ENCODE data around the gene EYS.

The EYS gene

DNA sequence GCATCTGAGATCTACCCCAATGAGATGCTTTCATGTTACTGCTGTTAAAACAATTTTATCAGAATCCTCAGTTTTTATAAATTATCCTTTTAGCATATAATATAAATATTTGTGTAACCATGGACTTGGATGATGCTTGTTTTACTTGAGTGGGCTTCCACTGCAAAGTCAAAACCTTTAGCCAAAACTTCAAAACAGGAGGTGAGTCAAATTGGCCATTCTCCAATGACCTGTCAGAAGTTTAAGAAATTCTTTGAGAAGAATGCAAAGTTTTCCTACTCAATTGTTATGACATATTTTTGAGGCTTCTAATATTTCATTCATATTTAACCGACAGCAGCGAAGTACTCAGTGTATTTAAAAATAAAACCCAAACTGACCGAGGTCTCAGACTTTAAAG, 507.9 kb downstream of the EYS start:
- DNase-seq: no peak

DNA sequence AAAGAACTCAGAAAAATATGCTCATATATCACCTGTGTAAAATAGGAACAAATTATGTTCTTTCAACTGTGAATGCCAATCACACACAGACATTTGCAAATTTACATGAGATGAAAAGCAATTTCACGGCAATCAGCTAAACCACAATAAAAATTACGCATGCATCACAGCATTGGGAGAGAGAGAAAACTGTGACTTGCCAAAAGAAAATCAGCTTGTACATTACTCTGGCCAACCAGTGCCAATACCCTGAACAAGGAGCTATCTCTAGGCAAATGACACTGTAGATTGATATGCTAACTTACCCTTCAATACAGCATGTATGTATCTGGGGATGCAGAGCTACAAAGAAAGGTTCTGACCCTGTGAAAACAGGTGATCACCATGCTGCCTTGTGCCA, 515.6 kb downstream of the EYS start:
- DNase-seq: no peak

DNA sequence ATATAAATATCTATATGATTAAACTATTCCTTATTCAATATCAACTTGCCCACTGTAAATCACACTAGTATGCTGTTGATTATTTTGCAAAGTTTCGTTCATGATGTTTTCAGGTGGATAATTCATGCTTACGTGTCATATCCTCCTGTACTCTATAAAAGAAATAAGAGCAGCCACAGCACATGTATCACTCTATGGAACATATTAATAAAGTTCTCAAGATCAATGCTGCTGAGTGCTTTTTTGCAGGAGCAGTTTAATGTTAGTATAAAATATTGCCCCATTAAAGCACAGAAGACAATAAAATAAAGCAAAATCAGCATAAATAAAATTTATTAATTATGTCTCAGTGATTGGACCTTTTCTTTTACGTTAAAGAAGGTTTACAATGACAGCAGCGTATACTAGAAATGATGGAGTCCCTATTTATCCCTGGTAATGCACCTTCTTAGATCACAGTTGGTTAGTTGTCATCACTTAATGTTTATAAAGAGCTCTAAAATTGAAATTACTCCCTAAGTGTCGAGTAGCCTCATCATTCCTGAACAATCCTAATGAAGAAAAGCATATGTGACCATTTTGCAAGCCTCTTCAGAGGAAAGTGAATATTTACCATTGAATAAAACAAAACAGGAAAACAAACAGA, 517.7 kb downstream of the EYS start:
- DNase-seq: no peak

GRCh38 chr6:65186826-65187225, 520.2 kb downstream of the EYS start:
- no peak for DNase-seq

DNA sequence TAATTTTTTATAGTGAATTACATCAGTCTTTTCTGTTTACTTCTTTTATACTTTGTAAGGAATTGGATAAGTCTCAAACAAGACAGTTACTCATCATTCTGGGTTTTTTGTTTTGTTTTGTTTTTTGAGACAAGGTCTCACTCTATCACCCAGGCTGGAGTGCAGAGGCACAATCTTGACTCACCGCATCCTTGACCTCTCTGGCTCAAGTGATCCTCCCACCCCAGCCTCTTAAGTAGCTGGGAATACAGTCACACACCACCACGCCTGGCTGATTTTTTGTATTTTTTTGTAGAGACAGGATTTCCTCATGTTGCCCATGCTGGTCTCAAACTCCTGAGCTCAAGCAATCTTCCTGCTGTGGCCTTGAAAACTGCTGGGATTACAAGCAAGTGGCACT, 524.3 kb downstream of the EYS start:
- no peak for DNase-seq

DNA sequence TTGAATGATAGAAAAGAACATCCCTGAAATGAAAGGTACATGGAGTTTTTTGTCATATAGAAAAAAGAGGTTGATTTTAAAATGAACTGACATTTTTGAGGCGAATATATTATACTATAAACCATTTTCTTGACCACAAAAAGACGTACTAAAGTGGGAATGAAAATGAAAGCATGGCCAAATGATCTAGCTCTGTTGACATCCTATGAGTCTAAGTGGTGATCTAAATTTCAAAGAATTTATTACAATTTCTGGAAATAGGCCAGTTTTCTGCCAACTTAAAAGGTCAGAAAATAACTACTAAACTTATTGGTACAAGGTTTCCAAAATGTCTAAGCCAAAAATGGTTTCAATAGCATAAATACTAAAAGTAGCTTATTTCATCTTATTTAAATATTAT, 536.8 kb downstream of the EYS start:
- DNase-seq: no peak

GRCh38 chr6:65161661-65162060, 545.4 kb downstream of the EYS start:
- DNase-seq: no peak

- no peak for DNase-seq
Observed at GRCh38 chr6:65157025-65157424, 550.0 kb downstream of the EYS start.

GRCh38 chr6:65155083-65155482, 551.9 kb downstream of the EYS start:
- DNase-seq: no peak

- no peak for DNase-seq
Observed at GRCh38 chr6:65149841-65150240, 557.2 kb downstream of the EYS start.

DNA sequence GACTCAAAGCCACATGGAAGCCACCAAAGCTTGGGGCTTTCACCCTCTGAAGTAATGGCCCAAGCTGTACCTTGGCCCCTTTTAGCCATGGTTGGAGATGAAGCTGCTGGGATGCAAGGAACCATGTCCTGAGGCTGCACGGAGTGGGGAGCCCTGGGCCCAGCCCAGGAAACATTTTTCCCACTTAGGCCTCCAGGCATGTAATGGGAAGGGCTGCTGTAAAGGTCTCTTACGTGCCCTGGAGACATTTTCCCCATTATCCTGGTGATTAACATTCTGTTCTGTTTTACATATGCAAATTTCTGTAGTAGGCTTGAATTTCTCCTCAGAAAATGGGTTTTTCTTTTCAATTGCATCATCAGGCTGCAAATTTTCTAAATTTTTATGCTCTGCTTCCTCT, 558.2 kb downstream of the EYS start:
- no peak for DNase-seq

DNA sequence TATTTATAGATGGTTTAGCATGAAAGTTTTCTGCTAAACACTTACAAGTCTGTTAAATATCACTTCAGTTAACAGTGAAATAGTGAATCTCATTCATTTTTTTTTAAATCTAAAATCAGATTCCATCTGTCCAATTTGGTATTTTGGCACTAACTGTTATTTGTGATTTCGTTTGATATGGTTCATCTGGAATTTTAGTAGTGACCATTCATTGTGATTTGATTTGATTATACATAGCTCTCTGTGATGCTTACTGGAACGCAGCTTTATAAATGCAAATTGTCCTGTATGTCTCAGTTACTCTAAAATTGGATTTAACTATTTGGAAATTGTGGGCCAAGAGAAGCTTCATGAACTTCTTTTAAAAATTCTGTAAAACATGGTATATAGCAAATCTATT, 571.5 kb downstream of the EYS start:
- DNase-seq: no peak

DNA sequence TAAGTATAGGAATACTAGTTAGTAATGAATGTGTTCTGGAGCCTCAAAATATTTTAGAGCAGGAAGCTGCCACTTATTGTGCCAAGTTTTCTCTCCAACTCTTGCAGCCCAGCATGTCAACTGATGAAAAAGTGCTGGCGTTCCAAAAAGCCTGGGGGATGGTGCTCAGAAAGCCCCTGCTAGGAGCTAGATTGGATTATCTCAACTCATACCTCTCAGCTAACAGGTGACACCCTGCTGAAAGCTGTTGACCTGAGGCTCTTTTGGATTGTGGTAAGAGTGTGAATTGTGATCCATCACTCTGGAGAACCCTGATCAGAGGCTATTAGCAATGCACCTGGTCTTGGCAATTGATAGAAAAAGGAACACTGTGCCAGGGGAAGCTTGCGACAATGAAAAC, 580.4 kb downstream of the EYS start:
- DNase-seq: no peak

- DNase-seq: no peak
Observed at GRCh38 chr6:65123521-65123920, 583.5 kb downstream of the EYS start.

GRCh38 chr6:65117817-65118409, 589.1 kb downstream of the EYS start:
- no peak for DNase-seq

- no peak for DNase-seq
Observed at GRCh38 chr6:65116326-65116725, 590.7 kb downstream of the EYS start.

DNA sequence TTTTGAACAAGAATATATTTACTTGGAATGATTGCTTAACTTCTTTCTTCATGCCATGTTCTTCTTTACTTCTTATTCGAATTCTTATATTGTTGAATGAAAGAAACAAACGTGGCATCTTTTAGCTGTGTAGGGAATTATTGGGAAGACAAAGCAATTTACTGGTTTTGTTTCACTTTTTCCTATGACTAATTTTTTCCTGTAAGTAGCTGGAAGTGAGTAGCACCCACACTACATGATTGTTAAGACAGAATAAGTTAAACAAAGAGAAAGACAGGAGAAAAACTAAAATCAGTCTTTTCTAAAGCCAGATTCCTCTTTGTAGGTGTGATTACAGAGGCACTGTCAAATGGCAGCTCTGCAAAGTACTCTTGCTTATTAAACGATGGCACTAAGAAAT, 593.4 kb downstream of the EYS start:
- DNase-seq: no peak

DNA sequence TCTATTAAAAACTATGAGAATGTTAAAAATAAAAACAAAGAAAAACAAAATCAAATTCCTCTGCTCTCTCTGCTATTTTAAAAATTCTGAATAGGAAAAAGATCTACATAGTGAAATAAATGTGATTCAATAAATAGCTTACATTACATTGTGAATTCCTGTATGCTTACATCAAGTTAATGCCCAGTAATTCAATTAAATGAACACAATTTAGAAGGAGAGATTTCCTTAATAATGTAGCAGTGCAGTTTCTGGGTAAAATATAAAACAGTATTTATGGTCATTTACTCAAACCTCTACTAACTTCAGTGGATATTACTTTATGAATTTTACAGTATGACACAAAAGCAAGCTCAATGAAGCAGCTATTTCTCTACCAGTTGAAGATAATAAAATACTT, 594.6 kb downstream of the EYS start:
- no peak for DNase-seq

- no peak for DNase-seq
Observed at GRCh38 chr6:65110031-65110430, 597.0 kb downstream of the EYS start.

GRCh38 chr6:65098349-65098748, 608.7 kb downstream of the EYS start:
- DNase-seq: no peak

GRCh38 chr6:65091561-65091960, 615.5 kb downstream of the EYS start:
- DNase-seq: no peak

- no peak for DNase-seq
Observed at GRCh38 chr6:65088575-65088974, 618.5 kb downstream of the EYS start.

DNA sequence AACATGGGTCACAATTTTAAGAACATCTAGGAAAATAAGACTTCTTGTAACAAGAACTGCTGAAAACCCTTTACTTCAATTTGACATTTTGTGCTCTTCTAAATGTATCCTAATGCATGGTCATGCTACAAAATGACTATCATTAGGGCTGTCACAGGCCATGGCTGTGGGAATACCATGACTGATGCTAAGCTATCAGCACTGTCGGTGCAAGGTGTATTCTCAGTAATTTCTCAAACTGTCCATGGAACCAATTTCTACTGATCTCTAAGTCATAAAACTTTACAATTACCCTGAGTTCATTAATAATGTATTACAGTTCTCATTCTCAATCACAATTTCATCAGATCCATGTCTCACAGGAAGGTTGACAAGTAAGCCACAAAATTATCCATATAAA, 625.3 kb downstream of the EYS start:
- DNase-seq: no peak

DNA sequence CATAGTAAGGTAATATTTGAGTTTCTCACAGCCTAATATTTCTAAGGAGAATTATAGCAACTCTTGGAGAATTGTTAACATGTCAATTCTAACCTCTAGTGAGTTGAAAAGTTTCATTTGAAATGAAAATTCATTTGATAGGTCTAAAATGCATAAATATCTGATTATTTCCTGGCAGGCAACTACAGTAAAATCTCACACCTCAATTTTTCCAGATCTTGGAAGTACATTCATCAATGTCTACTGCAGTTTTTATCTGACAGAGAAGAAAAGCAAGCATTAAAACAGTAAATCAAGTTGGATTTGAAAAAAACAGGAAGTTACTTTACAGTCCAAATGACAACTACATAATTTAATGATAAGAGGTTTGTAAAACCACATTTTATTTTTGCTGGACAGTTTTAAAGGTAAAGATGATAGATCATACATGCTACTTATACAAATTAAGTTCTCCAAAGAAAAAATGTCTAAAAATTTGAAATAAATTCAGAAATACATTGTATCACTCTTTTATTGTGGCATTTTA, 631.3 kb downstream of the EYS start:
- no peak for DNase-seq

DNA sequence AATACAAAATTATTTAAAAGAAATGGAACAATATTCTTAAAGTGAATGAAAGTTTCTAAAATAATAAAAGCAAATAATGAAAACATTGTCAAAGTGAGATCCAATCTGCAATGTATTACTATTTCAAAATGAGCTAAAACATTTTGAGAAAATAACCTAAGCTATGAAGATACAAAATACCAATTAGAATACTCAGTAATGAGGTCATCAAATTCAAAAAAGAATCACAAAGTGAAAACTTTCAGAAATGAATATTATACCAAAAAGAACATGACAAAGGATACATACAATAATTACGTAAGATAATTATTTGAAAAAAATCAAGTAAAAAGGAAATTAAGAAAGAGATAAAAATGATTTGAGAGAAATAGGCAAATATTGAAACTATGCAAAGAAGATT, 634.5 kb downstream of the EYS start:
- DNase-seq: no peak

Data from T-helper 9 cell (primary cell).